ENCODE measurements around the gene ABHD14A.

ABHD14A gene

GRCh38 chr3:51943451-51944391 is 31.1 kb upstream of the ABHD14A start:
- H2AFZ ChIP-seq (ENCODE audit: low read length), result no peak overlapping the region
- no peaks in the 10 kb centered on the region for H3K36me3 ChIP-seq (replicated peaks; ENCODE audit: insufficient read depth, low read length)
- H3K4me1 ChIP-seq (ENCODE audit: low read length), result peaks cover 15% of the 10 kb centered on the region
- H3K4me2 ChIP-seq (ENCODE audit: low read depth, low read length), result no peak overlapping the region
- H3F3A ChIP-seq (ENCODE audit: insufficient read depth, low read length), result no peaks in the 10 kb centered on the region
- H3K9ac ChIP-seq (ENCODE audit: low read length), result no peak overlapping the region; the same call in 1 of the 2 replicates
- no peak for TF ChIP-seq EZH2phosphoT487 (IDR thresholded peaks at IDR 0.05; ENCODE audit: low read length)
- TF ChIP-seq CTCF (IDR thresholded peaks at IDR 0.05; ENCODE audit: low read length), result no peak
- no peak for TF ChIP-seq EZH2 (optimal IDR thresholded peaks at IDR 0.05; ENCODE audit: low read depth, low read length)
- no peaks in the 10 kb centered on the region for H3K27me3 ChIP-seq (replicated peaks; ENCODE audit: insufficient read depth, low read length)
- peaks cover 30% of the 10 kb centered on the region for H3K79me2 ChIP-seq (ENCODE audit: low read length)
- no peak for DNase-seq
- H4K20me1 ChIP-seq (ENCODE audit: insufficient read depth, low read length), result 0 out of 2 replicates have a peak, but pooled peaks cover 2% of the 10 kb centered on the region
- no peaks in the 10 kb centered on the region for H3K9me3 ChIP-seq (replicated peaks; ENCODE audit: insufficient read depth, low read length)
- H3K27ac ChIP-seq (ENCODE audit: low read length), result no peak overlapping the region
- no peaks in the 10 kb centered on the region for H3K9me2 ChIP-seq (replicated peaks; ENCODE audit: insufficient read depth, low read length)
- no peak overlapping the region for H3K4me3 ChIP-seq (ENCODE audit: low read length)

- Histone ChIP-seq H3K9me2 (replicated peaks; ENCODE audit: insufficient read depth, low read length) (no peaks in the 10 kb centered on the region), H3K4me3 (ENCODE audit: low read length) (no peak overlapping the region), H3K79me2 (ENCODE audit: low read length) (peaks cover 22% of the 10 kb centered on the region), H3K27me3 (replicated peaks; ENCODE audit: insufficient read depth, low read length) (no peaks in the 10 kb centered on the region), H3K9ac (ENCODE audit: low read length) (no peak overlapping the region), H3F3A (ENCODE audit: insufficient read depth, low read length) (no peaks in the 10 kb centered on the region), H3K9me3 (replicated peaks; ENCODE audit: insufficient read depth, low read length) (no peaks in the 10 kb centered on the region), H3K27ac (ENCODE audit: low read length) (no peak overlapping the region), H2AFZ (ENCODE audit: low read length) (no peak overlapping the region), H3K36me3 (replicated peaks; ENCODE audit: insufficient read depth, low read length) (no peaks in the 10 kb centered on the region), H4K20me1 (ENCODE audit: insufficient read depth, low read length) (no peaks in the 10 kb centered on the region), H3K4me2 (ENCODE audit: low read depth, low read length) (no peak overlapping the region), H3K4me1 (ENCODE audit: low read length) (peaks cover 15% of the 10 kb centered on the region)
- TF ChIP-seq CTCF (IDR thresholded peaks at IDR 0.05; ENCODE audit: low read length), result no peak
- no peak for TF ChIP-seq EZH2 (optimal IDR thresholded peaks at IDR 0.05; ENCODE audit: low read depth, low read length)
- no peak for TF ChIP-seq EZH2phosphoT487 (IDR thresholded peaks at IDR 0.05; ENCODE audit: low read length)
- no peak for DNase-seq
These were observed 30.3 kb upstream of the ABHD14A start for GRCh38 chr3:51944451-51945021.

GRCh38 chr3:51945031-51945840 is 29.6 kb upstream of the ABHD14A start:
- H3K27me3 ChIP-seq (replicated peaks; ENCODE audit: insufficient read depth, low read length), result no peaks in the 10 kb centered on the region
- TF ChIP-seq CTCF (IDR thresholded peaks at IDR 0.05; ENCODE audit: low read length) (no peak), EZH2phosphoT487 (IDR thresholded peaks at IDR 0.05; ENCODE audit: low read length) (no peak)
- H3K36me3 ChIP-seq (replicated peaks; ENCODE audit: insufficient read depth, low read length), result no peaks in the 10 kb centered on the region
- H4K20me1 ChIP-seq (ENCODE audit: insufficient read depth, low read length), result no peaks in the 10 kb centered on the region
- H2AFZ ChIP-seq (ENCODE audit: low read length), result no peak overlapping the region
- H3K4me1 ChIP-seq (ENCODE audit: low read length), result peaks cover 13% of the 10 kb centered on the region
- H3K9me2 ChIP-seq (replicated peaks; ENCODE audit: insufficient read depth, low read length), result no peaks in the 10 kb centered on the region
- no peak overlapping the region for H3K4me2 ChIP-seq (ENCODE audit: low read depth, low read length)
- no peak overlapping the region for H3K9ac ChIP-seq (ENCODE audit: low read length)
- H3K4me3 ChIP-seq (ENCODE audit: low read length), result no peak overlapping the region
- DNase-seq, result no peak
- H3F3A ChIP-seq (ENCODE audit: insufficient read depth, low read length), result no peaks in the 10 kb centered on the region
- peaks cover 15% of the 10 kb centered on the region for H3K79me2 ChIP-seq (ENCODE audit: low read length)
- H3K27ac ChIP-seq (ENCODE audit: low read length), result no peak overlapping the region
- H3K9me3 ChIP-seq (replicated peaks; ENCODE audit: insufficient read depth, low read length), result no peaks in the 10 kb centered on the region

Data from MM.1S (cell line).